GM18873 (cell line): ENCODE data around the gene OTOA.
"Not testable (repeated sequence)": the region's sequence is repeated elsewhere in the genome, so short reads cannot be mapped to it uniquely, and the experiment has no call there.

Experiments used
- ATAC-seq: cut with Tn5 transposase; IDR thresholded peaks from one replicate; pipeline ENCODE4 v1.9.1; 2021; ENCODE audit warnings: mild to moderate bottlenecking, moderate library complexity, moderate number of reproducible peaks; ENCODE audit not compliant: unreplicated experiment, low FRiP score

Gene OTOA

GRCh38 chr16:21793310-21793709 is 129.5 kb downstream of the OTOA start:
- not testable (repeated sequence) for ATAC-seq

DNA sequence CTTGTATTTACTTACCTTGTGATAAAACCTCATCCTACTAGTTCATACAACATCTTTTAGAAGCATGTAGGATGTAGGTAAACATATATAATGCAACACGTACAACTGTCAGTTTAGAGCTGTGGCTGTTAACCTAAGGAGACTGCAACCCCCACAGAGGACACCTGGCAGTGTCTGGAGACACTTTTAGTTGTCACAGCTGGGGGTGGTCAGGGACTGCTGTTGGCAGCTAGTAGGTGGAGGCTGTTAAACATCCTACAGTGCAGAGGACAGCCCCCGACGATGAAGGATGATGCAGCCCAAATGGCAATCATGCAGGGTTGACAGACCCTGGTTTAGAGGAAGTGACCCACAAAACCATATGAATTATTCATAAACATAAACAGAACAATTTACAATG is 134.8 kb downstream of the OTOA start:
- ATAC-seq: not testable (repeated sequence)

- not testable (repeated sequence) for ATAC-seq
These were observed 138.0 kb downstream of the OTOA start for GRCh38 chr16:21801538-21802374.

- ATAC-seq: not testable (repeated sequence)
These were observed 138.6 kb downstream of the OTOA start for GRCh38 chr16:21802375-21802663.
